GM21825 (cell line): Measurements from ENCODE around the gene AQR.
"Not testable (repeated sequence)": the region's sequence is repeated elsewhere in the genome, so short reads cannot be mapped to it uniquely, and the experiment has no call there.

Source experiments
- ATAC-seq: cut with Tn5 transposase; IDR thresholded peaks from one replicate; pipeline ENCODE4 v1.9.1; 2021; ENCODE audit warnings: mild to moderate bottlenecking, moderate library complexity; ENCODE audit not compliant: unreplicated experiment

The AQR gene

GRCh38 chr15:34969340-34970097 lies at the start of gene AQR:
Gene AQR, minus strand, starts transcription at chr15:34969742. Its CDS starts 129 bp downstream, at chr15:34969613.
- ATAC-seq, result peak; percentile 99

DNA sequence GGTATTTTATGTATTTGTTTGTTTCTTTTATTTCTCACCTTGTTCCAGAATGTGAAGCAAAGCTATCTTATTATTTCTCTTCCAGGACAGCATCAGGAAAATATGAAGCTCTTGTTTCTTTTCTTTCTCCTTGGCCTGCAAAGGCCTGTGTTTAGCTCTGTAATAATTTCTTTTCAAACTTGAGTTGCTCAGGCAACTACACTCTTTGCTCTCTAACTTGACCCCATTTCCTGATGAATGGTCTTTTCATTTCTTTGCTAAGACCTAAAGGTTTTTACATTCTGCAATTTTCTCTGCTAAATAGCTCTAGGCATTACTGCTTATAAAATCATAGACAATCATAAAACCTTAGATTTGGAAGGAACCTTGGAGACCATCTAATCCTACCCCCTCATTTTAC lies 44.7 kb upstream of the AQR start:
- no peak for ATAC-seq

GRCh38 chr15:35013370-35013769 lies 43.8 kb upstream of the AQR start:
- no peak for ATAC-seq

DNA sequence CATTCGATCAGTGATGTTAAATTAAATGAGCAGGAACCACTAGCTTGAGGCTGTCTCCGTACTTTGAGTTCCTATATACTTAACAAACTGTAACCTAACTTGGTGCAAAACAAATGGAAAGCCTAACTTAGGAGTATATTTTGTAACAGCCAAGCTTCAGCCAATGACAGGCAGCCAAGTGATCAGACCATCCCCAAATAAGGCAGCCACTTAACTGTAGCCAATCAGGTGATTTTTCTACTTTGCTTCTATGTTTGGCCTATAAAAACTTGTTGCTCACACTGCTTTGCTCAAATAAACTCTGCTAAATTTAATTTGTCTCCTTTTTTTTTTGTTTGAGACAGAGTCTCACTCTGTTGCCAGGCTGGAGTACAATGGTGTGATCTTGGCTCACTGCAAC lies 37.9 kb upstream of the AQR start:
- no peak for ATAC-seq

GRCh38 chr15:35005933-35006332 lies 36.4 kb upstream of the AQR start:
- no peak for ATAC-seq

- no peak for ATAC-seq
Observed at GRCh38 chr15:35003928-35004327, 34.4 kb upstream of the AQR start.

DNA sequence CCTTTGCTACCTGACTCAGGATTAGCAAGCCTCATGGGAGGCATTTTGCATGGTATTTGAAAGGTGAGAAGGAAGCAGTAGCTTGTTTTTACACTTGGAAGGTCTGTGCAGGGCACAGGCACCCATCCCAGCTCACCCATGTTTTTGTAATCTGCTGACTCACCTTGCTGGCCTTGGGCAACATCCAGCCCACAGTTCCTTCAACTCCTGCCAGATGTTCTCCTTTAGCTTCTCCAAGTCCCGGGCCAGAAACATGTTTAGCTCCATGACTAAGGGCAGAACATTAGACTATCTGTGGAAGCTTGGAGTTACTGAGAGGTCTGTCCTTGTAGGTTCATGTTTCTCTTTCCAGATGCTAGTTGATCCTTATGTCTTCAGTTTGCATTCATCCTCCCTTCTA lies 31.0 kb upstream of the AQR start:
- ATAC-seq, result no peak

- no peak for ATAC-seq
Observed at GRCh38 chr15:34999906-35000305, 30.4 kb upstream of the AQR start.

DNA sequence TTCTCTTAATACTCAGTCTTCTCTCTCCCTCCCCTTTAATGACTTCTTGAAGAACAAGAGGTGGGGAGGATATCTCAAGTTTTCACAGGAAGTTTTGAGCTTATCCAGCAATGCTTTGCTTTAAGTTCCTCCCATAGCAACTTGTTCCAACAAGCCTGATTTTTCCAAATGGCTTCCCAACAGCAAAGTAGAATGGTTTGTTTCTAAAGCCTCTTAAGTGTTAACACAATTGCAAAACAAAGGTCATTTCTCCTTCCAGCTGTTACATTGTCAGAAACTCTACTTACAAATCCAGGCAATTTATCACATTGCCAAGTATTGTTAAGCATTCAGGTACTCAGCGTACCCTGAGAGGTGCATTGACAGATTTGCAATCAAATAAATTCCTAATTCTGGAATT lies 25.4 kb upstream of the AQR start:
- ATAC-seq, result no peak

GRCh38 chr15:34993877-34994276 lies 24.3 kb upstream of the AQR start:
- peak; percentile 88 for ATAC-seq

DNA sequence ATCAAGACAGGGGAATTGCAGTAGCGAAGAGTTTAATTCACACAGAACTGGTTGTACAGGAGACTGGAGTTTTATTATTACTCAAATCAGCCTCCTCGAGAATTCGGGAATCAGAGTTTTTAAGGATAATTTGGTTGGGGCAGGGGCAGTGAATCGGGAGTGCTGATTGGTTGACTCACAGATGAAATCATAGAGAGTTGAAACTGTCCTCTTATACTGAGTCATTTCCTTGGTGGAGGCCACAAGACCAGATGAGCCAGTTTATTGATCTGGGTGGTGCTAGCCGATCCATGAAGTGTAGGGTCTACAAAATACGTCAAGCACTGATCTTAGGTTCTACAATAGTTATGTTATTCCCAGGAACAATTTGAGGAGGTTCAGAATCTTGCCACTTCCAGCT lies 23.9 kb upstream of the AQR start:
- ATAC-seq, result peak; percentile 35

DNA sequence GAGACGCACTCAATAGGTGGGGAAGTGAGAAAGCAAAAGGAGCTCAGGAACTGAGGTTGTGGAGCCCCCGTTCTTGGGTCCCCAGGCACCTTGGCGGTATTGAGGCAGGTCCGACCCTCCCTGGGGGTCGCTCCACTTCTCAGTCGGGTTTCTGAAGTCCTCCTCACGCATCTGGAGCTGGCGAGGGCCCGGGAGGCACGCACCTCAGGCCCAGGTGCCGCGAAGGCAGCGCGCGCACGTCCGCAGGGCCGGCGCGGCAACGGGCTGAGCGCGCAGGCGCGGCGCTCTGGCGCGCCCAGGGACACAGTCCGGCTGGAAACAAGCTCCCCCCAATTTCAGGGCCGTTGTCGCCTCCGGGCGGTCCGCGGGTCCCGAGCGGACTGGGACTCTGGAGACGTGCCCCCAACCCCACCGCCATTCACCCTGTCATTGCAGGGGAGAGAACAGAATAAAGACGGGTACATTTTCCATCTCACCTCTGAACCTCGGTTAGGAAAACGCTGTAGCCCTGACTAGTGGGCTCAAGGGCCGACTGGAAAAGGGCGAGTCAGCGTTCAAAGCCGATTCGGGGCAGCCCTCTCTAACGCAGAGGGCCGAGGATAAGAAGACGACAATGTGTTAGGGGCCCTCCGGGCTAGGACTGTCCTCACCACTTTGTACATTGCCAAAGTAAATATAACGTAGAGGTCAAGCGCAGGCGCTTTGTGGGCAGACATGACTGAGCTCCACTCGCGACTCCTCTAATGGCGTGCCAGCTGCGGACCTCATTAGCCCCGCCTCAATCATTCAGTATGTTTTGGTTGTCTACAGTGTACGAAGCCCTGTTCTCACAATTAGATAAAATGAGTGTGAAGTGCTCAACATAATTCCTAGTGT lies 18.7 kb upstream of the AQR start, which contains the start of gene ZNF770:
Gene ZNF770 (minus strand): TSS at position 261 of the 876 bp plus-strand sequence. CDS start 4,853 bp downstream, outside the sequence.
- peak; percentile 73 for ATAC-seq

GRCh38 chr15:34987609-34988026 lies 18.1 kb upstream of the AQR start:
- ATAC-seq, result peak; percentile 2

- ATAC-seq, result no peak
Observed at GRCh38 chr15:34986771-34987480, 17.4 kb upstream of the AQR start.

DNA sequence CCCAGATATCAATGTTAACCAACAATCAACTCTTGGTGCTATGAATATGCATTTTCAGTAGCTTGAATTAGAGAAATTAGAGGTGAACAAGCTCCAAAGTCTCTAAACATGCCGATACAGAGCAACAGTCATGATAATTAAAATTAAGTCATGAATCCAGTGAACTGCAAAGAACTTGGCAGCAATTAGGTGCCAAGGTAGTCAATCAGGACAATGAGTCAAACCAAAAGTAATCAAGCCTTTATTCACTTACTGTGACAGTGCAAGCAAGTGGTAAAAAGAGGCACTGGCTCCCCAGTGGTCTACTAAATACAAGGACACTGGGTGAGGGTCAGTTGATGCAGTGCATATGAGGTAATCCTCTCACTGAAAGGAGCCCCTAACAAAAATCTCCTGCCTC lies 16.8 kb upstream of the AQR start:
- ATAC-seq, result no peak

GRCh38 chr15:34984889-34985630 lies 15.5 kb upstream of the AQR start:
- no peak for ATAC-seq

- no peak for ATAC-seq
Observed at GRCh38 chr15:34976743-34977142, 7.2 kb upstream of the AQR start.

GRCh38 chr15:34976073-34976472 lies 6.5 kb upstream of the AQR start:
- ATAC-seq, result no peak

DNA sequence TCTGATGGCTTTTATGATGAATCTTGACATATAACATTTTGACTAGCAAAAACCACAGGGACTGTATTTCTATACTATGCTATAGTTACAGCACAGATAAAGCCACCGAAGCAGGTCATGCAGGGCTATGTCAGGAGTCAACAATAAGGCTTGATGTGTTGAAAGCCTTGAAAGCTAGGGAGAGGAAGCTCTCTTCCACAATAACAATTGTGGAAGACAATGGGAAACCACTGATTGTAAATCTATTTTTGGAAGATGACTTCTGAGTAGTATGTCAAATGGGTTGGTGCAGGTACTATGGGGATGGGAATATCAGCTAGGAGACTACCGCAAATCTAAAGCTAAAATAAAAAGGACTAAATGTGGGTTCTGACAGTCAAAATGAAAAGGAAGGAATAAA lies 4.0 kb upstream of the AQR start:
- no peak for ATAC-seq

- ATAC-seq, result not testable (repeated sequence)
Observed at GRCh38 chr15:34970098-34970643, 629 bp upstream of the AQR start.
